Vagina (tissue), 2 donors: ENCODE data around the gene PSMC5. TPM values are rescaled to one million over a fixed set of nuclear protein-coding genes. Genes with fewer than 3 reads are reported as not detected.
A peak's percentile ranks its signal among the peaks of the same experiment; 100 is the strongest.

Experiments
- DNase-seq, 2 donors: peaks; one replicate each; pipeline ENCODE4 v3.0.0-alpha.2; 2017; ENCODE audit errors: extremely low spot score in 2 of 2
- H3K27ac ChIP-seq: fragments of 200-600 bp; sonication (generic); one replicate; pipeline ENCODE4 v1.5.1; 2019
- H3K27me3 ChIP-seq: fragments of 200-600 bp; sonication (generic); one replicate; pipeline ENCODE4 v1.5.1; 2019
- H3K36me3 ChIP-seq, 2 donors: fragments of 200-600 bp; sonication (generic); one replicate each; pipeline ENCODE4 v1.5.1; 2017 to 2019
- H3K4me1 ChIP-seq: fragments of 200-600 bp; sonication (generic); one replicate; pipeline ENCODE4 v1.5.1; 2019
- H3K4me3 ChIP-seq, 2 donors: fragments of 200-600 bp; sonication (generic); 1 replicate in 1 of 2; 2 replicates in 1 of 2; pipeline ENCODE4 v1.5.1; 2016 to 2019
- H3K9me3 ChIP-seq: fragments of 200-600 bp; sonication (generic); one replicate; pipeline ENCODE4 v1.5.1; 2019
- POLR2A ChIP-seq, 2 donors: fragments of 450-650 bp; IDR thresholded peaks; one replicate each; pipeline ENCODE4 v1.6.1; 2017; ENCODE audit warnings: antibody characterized with exemption in 2 of 2, mild to moderate bottlenecking in 2 of 2, moderate library complexity in 2 of 2
- POLR2AphosphoS5 ChIP-seq, 2 donors: sonication (generic); formaldehyde crosslinking; IDR thresholded peaks; one replicate each; pipeline ENCODE4 v1.9.0; 2017; ENCODE audit warnings: antibody characterized with exemption in 2 of 2, mild to moderate bottlenecking in 2 of 2, low read depth in 1 of 2; ENCODE audit not compliant: insufficient read depth in 1 of 2
- intact Hi-C: fragments of 100-400 bp; cut with DNase I; formaldehyde crosslinking; loops from one replicate; pipeline ENCODE4 v1.15.1; 2023
- total RNA-seq: library from RNA; depleted of rRNA; stranded (reverse); fragments of >200 nt; gene quantifications from one replicate; pipeline ENCODE4 v1.2.3, GENCODE V29; 2016
- TF ChIP-seq, protein P1 (sequence below), 3 experiments: fragments of 450-650 bp in 2 of 3; fragments of 200-600 bp in 1 of 3; sonication (generic) in 1 of 3; IDR thresholded peaks; one replicate each; pipeline ENCODE4 v1.5.1; 2017 to 2019; ENCODE audit warnings: antibody characterized with exemption in 3 of 3, mild to moderate bottlenecking in 2 of 3, moderate library complexity in 2 of 3

PSMC5 gene
- total RNA-seq, 1 donor from 2014 or later, result 92.3 TPM

DNA sequence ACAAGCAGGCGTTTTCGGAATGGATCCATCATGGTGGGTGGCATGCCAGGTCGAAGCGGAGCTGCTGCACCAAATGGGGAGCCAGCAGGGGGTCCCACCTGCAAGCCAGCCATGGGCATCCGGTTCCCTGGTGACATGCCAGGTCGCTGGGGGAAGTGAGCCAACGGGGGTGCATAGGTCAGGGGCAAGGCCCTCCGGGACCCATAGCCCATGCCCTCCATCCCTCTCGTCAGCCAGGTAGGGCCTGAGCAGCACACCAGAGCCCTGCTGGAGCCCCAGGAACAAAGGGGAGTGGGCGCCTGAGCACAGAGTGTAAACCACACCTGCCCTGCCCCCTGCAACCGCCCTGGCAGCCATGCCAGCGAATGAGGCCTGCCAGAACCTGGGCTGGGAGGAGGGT, 10.2 kb downstream of the PSMC5 start:
- Histone ChIP-seq H3K36me3 (peaks cover 0 to 50% of the 10 kb centered on the region in 2 donors), H3K27me3 (no peaks in the 10 kb centered on the region), H3K27ac (peak overlapping the region; percentile 97), H3K9me3 (no peaks in the 10 kb centered on the region), H3K4me1 (peaks cover 60% of the 10 kb centered on the region), H3K4me3 (no peak overlapping the region)
- no peak for DNase-seq
- TF ChIP-seq POLR2A (IDR thresholded peaks at IDR 0.05), result no peak
- TF ChIP-seq POLR2AphosphoS5 (IDR thresholded peaks at IDR 0.05; ENCODE audit: insufficient read depth in 1 of 2, low read depth in 1 of 2), result no peak
- intact Hi-C loops, result no loop called here

DNA sequence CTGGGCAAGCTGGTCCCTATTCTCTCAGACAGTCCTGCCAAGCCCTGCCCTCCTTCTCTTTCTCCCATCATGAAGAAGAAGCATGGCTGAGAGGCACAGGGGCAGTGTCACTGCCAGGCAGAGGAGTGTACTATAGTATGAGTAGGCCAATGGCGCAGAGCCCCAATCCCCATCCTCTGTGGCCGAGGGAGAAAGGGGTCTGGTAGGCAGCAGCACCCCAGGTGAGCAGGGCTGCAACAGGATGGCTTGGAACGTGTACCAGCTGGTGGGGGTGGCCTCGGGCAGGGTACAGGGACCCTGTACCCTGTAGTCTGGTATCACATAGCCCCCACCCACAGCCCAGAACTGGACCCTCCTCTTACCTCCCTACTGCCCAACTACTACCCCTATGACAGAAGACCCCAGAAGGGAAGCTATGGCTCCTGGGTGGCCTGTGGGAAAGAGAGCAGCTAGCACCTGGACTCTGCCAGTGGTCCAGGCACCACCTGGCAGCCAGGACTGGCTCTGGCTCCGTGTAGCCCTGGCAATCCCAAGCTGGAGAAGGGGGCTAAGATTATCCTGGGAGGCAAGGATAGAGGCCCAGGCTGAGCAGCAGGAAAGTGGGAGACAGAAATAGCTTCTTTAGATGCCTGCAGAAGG, 10.8 kb downstream of the PSMC5 start:
- DNase-seq, result no peak
- intact Hi-C loops, result no loop called here
- H3K4me1 ChIP-seq, result peaks cover 60% of the 10 kb centered on the region
- H3K9me3 ChIP-seq, result no peaks in the 10 kb centered on the region
- H3K27me3 ChIP-seq, result no peaks in the 10 kb centered on the region
- peaks cover 0 to 44% of the 10 kb centered on the region in 2 donors for H3K36me3 ChIP-seq
- peak overlapping the region; percentile 16 to 25 for H3K4me3 ChIP-seq
- H3K27ac ChIP-seq, result peak overlapping the region; percentile 97
- no peak for TF ChIP-seq POLR2A (IDR thresholded peaks at IDR 0.05)
- TF ChIP-seq POLR2AphosphoS5 (IDR thresholded peaks at IDR 0.05; ENCODE audit: insufficient read depth in 1 of 2, low read depth in 1 of 2), result no peak
- TF ChIP-seq, protein P1, sequence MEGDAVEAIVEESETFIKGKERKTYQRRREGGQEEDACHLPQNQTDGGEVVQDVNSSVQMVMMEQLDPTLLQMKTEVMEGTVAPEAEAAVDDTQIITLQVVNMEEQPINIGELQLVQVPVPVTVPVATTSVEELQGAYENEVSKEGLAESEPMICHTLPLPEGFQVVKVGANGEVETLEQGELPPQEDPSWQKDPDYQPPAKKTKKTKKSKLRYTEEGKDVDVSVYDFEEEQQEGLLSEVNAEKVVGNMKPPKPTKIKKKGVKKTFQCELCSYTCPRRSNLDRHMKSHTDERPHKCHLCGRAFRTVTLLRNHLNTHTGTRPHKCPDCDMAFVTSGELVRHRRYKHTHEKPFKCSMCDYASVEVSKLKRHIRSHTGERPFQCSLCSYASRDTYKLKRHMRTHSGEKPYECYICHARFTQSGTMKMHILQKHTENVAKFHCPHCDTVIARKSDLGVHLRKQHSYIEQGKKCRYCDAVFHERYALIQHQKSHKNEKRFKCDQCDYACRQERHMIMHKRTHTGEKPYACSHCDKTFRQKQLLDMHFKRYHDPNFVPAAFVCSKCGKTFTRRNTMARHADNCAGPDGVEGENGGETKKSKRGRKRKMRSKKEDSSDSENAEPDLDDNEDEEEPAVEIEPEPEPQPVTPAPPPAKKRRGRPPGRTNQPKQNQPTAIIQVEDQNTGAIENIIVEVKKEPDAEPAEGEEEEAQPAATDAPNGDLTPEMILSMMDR (IDR thresholded peaks at IDR 0.05), result no peak

DNA sequence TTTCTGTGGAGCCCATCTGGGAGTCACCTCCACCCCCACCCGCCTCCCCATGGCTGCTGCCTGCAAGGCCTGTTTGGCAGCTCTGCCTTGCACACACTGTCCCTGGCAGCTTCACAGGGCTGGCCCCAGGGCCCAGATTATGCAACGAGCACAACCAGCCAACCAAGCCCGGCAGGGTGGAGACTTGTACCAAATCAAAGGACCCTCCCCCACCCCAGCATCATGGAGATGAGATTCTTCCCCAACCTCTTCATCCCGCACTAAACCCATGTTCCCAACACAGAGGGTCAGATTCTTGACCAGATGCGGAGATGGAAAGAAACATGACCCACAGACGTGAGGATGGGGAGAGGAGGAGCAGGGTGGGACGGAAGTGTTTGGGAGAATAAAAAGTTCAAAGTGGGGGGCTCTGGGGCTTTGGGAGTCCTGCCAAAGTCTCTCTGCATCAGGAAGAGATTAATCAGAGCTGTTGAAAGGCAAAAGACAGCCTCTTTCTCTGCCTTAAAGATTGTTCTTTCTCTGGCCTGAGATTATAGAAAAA, 11.5 kb downstream of the PSMC5 start:
- peak overlapping the region; percentile 25 for H3K4me3 ChIP-seq
- H3K36me3 ChIP-seq, result peaks cover 0 to 38% of the 10 kb centered on the region in 2 donors
- intact Hi-C loops, result no loop called here
- peak in 1 of 2 donors; percentile 97 for DNase-seq
- no peaks in the 10 kb centered on the region for H3K27me3 ChIP-seq
- TF ChIP-seq POLR2AphosphoS5 (IDR thresholded peaks at IDR 0.05; ENCODE audit: insufficient read depth in 1 of 2, low read depth in 1 of 2) (peak; percentile 89 to 90), POLR2A (IDR thresholded peaks at IDR 0.05) (no peak)
- TF ChIP-seq, protein P1 (IDR thresholded peaks at IDR 0.05), result no peak
- peak overlapping the region; percentile 97 for H3K27ac ChIP-seq
- no peaks in the 10 kb centered on the region for H3K9me3 ChIP-seq
- peaks cover 65% of the 10 kb centered on the region for H3K4me1 ChIP-seq

DNA sequence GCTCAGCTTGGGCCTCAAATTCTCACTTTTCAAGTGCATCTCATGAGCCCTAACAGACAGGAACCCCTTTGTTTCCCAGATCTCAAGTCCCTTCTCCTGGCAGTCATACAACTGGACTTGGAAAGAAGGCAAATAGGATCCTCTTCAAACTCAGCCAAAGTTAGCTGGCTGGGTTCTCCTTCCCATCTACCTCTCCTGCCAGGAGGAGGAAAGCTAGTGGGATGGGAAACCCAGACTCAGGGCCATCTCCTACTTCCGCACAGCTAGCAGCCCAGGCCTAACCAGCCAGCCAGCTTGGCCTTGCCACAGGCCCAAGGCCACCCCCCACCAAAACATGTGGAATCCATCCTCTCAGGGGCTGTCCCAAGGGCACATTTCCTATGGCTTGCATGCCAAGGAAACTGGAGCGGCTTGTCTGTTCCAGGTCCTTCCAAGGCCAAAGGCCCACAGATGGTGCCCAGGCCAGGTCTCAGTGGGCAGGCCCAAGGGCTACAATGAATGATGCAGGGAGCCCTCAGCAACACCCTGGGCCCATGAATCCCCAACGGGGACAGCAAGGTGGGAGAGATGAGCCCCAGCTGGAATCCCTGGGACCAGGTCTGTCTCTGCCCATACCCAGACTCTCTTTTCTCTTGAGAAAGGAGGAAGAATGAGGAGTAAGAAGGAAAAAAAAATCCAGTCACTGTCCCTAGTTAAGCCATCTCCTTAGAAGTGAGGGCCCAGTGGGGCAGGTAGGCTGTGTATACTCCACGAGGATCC, 13.5 kb downstream of the PSMC5 start:
- H3K36me3 ChIP-seq, result peaks cover 0 to 17% of the 10 kb centered on the region in 2 donors
- H3K9me3 ChIP-seq, result no peaks in the 10 kb centered on the region
- no peaks in the 10 kb centered on the region for H3K27me3 ChIP-seq
- peak overlapping the region; percentile 96 to 100 for H3K4me3 ChIP-seq
- intact Hi-C loops, result loop anchor here (10.0 kb wide), 1 partner anchor 1084 kb away; no protein-coding TSS in a partner anchor
- TF ChIP-seq, protein P1 (IDR thresholded peaks at IDR 0.05), result no peak
- TF ChIP-seq POLR2AphosphoS5 (IDR thresholded peaks at IDR 0.05; ENCODE audit: insufficient read depth in 1 of 2, low read depth in 1 of 2) (no peak), POLR2A (IDR thresholded peaks at IDR 0.05) (no peak)
- H3K4me1 ChIP-seq, result peaks cover 58% of the 10 kb centered on the region
- H3K27ac ChIP-seq, result peak overlapping the region; percentile 97
- DNase-seq, result no peak

GRCh38 chr17:63841350-63842172, 14.3 kb downstream of the PSMC5 start:
- Histone ChIP-seq H3K27ac (peak overlapping the region; percentile 97), H3K4me1 (peaks cover 58% of the 10 kb centered on the region), H3K9me3 (no peaks in the 10 kb centered on the region), H3K27me3 (no peaks in the 10 kb centered on the region), H3K36me3 (peaks cover 0 to 9% of the 10 kb centered on the region in 2 donors), H3K4me3 (peak overlapping the region; percentile 96 to 100)
- DNase-seq, result no peak
- intact Hi-C loops, result loop anchor here (10.0 kb wide), 1 partner anchor 1083 kb away; no protein-coding TSS in a partner anchor
- TF ChIP-seq POLR2AphosphoS5 (IDR thresholded peaks at IDR 0.05; ENCODE audit: insufficient read depth in 1 of 2, low read depth in 1 of 2) (peak in 1 of 2 donors; percentile 36), POLR2A (IDR thresholded peaks at IDR 0.05) (no peak)
- TF ChIP-seq, protein P1 (IDR thresholded peaks at IDR 0.05), result no peak
